ENCODE data around the gene PDGFRA.

The PDGFRA gene

DNA sequence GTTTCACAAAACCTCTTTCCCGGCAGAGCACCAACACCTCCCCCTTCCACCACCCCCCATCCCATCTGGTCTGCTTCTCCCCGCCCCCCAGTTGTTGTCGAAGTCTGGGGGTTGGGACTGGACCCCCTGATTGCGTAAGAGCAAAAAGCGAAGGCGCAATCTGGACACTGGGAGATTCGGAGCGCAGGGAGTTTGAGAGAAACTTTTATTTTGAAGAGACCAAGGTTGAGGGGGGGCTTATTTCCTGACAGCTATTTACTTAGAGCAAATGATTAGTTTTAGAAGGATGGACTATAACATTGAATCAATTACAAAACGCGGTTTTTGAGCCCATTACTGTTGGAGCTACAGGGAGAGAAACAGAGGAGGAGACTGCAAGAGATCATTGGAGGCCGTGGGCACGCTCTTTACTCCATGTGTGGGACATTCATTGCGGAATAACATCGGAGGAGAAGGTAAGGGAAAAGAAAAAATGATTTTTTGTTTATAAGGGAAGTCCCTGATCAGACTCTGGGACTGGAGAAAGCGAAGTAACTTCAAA lies at the start of gene PDGFRA:
TSS of gene PDGFRA (plus strand) at position 333 of the 541 bp plus-strand sequence. CDS start 29,476 bp downstream, outside the sequence.
- peak; percentile 81 for DNase-seq (ENCODE audit: low read depth, low spot score)

GRCh38 chr4:54184581-54184980 lies 44.5 kb upstream of the PDGFRA start:
- no peak for DNase-seq (ENCODE audit: low read depth, low spot score)

GRCh38 chr4:54185044-54185780 lies 43.9 kb upstream of the PDGFRA start:
- DNase-seq (ENCODE audit: low read depth, low spot score), result no peak

DNA sequence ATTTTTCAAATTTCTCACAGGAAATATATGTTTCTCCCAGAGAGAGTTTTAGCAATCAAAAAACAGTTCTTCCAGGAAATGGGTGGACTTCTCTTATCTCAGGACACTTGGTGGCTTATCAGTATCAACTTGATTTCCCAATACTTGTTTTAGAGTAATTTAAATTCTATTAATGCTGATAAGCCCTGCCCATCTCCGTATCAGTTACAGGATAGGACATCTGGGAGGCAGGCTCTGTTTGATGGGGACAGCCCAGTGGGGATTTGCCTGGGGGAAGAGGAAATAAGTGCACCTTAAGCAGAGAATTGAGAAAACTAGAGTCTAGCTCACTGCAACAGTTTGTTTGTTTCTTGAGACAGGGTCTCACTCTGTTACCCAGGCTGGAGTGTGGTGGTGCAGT lies 43.2 kb upstream of the PDGFRA start:
- no peak for DNase-seq (ENCODE audit: low read depth, low spot score)

DNA sequence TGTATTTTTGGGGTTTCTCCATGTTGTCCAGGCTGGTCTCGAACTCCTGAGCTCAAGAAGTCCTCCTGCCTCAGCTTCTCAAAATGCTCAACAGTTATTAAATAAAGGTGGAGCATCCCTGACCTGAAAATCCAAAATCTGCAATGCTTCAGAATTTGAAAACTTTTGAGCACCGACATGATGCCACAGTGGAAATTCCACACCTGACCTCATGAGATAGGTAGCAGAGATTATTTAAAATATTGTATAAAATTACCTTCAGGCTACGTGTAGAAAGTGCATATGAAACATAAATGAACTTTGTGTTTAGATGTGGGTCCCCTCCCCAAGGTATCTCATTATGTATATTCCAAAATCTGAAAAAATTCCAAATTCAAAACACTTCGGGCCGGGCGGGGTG lies 42.7 kb upstream of the PDGFRA start:
- DNase-seq (ENCODE audit: low read depth, low spot score), result no peak

DNA sequence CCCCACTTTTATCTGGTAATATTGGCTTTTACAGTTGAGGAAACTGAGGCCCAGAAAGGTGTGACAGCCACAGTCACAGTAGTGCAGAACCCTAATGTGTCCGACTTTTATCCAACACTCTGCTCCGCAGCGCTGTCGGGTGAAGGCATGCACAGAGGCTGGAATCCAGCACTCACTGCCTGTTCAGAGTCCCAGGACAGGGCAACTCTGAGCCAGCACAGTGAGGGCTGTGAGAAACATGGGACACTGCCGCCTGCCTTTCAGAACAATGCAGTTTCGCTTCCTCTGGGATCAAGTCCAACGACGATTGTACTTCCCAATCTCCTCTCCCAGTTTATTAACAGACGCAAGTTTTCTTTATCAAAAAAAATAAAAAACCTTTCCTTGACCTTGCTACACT lies 41.9 kb upstream of the PDGFRA start:
- no peak for DNase-seq (ENCODE audit: low read depth, low spot score)

DNA sequence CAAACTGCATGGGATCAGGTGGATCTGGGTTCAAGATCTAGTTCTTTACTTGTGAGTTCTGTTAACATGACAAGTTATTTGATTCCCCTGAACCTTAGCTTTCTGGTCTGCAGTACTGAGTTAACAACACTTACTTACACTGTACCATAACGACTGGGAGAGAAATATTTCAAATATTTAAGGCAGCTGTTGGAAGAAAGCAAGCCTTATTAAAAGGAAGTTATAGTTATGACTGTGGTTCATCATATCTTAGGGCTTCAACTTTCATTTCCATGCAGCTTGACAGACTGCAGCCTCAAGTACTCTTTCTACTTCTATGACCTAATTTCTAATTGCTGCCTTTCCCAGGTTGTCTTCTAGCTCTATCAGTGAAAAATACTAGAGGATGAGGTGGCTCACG lies 40.0 kb upstream of the PDGFRA start:
- DNase-seq (ENCODE audit: low read depth, low spot score), result no peak

GRCh38 chr4:54192811-54193210 lies 36.3 kb upstream of the PDGFRA start:
- no peak for DNase-seq (ENCODE audit: low read depth, low spot score)

- no peak for DNase-seq (ENCODE audit: low read depth, low spot score)
Observed at GRCh38 chr4:54197926-54198325, 31.2 kb upstream of the PDGFRA start.

- DNase-seq (ENCODE audit: low read depth, low spot score), result no peak
Observed at GRCh38 chr4:54199919-54200318, 29.2 kb upstream of the PDGFRA start.

GRCh38 chr4:54209617-54210016 lies 19.5 kb upstream of the PDGFRA start:
- no peak for DNase-seq (ENCODE audit: low read depth, low spot score)

DNA sequence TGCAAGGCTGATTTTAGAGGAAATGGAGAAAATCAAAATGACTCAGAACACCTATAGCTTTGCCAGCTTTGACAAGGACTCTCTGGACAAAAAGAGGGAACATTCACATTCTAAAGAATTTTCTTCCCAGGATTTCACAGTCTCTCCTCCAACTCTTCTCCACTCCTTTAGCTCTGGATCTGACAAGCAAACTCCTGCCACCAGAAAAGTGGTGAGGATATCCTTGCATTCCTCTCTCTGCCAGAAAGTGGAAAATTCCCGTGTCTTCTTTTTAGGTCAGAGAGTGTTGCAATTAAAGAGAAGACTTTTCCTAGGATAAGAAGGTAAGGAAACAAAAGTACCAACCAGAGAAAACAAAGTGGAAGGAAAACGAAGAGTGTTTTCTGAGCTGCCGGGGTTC lies 16.1 kb upstream of the PDGFRA start:
- DNase-seq (ENCODE audit: low read depth, low spot score), result no peak

- DNase-seq (ENCODE audit: low read depth, low spot score), result no peak
Observed at GRCh38 chr4:54213761-54214160, 15.3 kb upstream of the PDGFRA start.

DNA sequence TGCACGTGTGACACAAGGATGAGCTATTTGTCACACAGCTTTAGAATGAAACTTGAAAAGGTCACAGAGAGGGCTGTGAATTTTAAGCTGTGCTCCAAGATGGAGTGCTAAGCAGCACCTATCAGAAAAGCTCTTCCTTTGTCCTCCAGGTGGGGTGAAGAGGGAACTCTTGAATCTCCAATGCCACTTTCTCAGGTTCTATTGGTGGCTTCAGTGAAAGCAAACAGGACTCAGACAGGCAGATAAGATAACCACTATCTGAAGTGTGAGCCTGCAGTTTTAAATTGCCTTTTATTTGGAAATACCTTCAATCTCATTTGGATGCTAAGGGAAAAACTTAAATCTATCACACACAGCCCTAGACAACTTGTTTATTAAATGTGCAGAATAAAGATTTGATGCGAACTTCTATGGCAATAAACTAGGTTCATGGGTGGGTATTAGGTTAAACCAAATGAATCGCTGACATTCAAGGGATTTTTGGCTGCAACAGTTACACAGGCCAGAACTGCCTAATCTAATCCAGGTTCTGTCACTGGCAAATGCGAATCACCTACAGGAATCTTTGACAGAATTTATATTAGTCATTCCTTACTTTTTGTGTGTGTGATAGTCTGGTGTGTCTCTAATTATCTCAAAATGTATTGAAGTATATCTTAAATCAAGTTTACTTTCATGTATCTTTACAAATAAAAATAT lies 13.6 kb upstream of the PDGFRA start:
- DNase-seq (ENCODE audit: low read depth, low spot score), result no peak

DNA sequence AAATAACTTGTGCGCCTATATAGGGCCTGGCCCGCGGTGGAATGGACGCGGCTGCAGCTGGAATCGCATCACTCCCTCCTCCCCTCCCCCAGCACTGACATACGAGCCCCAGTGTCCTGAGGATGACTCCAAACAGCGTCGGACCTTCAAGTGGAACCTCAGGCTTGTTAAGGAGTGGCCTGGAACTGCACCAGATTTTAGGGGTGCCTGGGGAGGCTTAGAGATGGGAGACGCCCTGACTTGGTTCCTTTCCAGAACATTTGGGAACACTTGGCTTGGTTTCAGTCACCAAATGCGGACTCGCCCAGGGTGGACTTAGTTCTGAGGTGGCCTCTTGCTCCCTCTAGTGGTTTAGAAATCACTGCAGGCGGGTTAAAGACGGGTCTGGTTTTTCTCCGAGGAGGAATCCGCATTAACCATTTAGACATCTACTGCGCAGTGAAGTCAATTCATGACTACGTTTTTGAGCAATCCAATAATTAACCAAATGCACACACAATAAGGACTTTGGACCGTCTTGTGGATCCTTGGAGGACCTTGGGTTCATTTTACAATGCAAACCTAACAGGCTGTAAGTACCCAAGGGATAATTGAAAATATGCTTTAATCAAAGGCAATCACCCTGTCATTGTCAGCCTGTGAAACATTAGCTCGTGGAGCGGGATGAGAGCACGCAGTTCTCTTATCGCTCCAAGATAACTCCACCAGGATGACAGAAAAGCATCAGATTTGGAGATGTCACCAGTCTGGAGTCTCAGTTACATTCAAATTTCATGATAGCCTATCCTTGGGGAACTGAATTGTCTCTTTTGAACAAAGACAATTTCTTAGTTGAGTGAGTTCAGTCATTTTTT lies 11.2 kb upstream of the PDGFRA start:
- DNase-seq (ENCODE audit: low read depth, low spot score), result peak; percentile 51

DNA sequence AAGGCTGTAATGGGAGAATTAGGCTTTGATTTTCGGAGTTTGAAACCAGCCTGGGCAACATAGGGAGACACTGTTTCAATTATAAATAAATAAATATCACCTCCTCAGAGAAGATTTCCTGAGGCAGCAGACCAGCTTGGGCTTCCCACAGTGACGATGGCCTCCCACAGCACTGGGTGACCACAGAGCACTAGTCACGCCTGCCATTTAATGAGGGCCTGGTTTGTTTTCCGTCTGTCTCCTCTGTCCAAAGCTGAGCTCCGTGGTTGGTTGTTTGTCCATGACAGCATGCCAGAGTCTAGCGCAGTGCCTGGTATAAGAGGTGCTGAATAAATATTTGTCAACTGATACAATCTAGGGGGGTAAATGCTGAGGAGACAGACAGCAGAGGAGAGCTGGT lies 10.4 kb upstream of the PDGFRA start:
- no peak for DNase-seq (ENCODE audit: low read depth, low spot score)

GRCh38 chr4:54224996-54225597 lies 4.0 kb upstream of the PDGFRA start:
- DNase-seq (ENCODE audit: low read depth, low spot score), result no peak

GRCh38 chr4:54225598-54226403 lies 3.3 kb upstream of the PDGFRA start:
- no peak for DNase-seq (ENCODE audit: low read depth, low spot score)

- DNase-seq (ENCODE audit: low read depth, low spot score), result peak; percentile 48
Observed at GRCh38 chr4:54226404-54227255, 2.5 kb upstream of the PDGFRA start.

Data from brain pericyte (primary cell).